Activated CD8-positive, alpha-beta T cell treated with anti-CD3 and anti-CD28 coated beads, Interleukin-2, amount 10 ng/mL, durations not matched to agents 7 days and 5 days (primary cell): ENCODE results near the gene TIGD2. TPM values are rescaled to one million over a fixed set of nuclear protein-coding genes. Genes with fewer than 3 reads are reported as not detected.

Source experiments
- total RNA-seq, 2 experiments: library from RNA; stranded (reverse); gene quantifications; one replicate each; pipeline ENCODE4 v1.2.3, GENCODE V29; 2021

Gene TIGD2
- total RNA-seq, 2 experiments from 2014 or later: 5.5 to 5.6 TPM

Other genes with a start within 250 kb of the TIGD2 start
- gene FAM13A, start 54.3 kb upstream of the TIGD2 start, total RNA-seq: 1 to 10 TPM; 4.5 to 4.7 TPM
- 10 to 100 TPM; 40.6 to 40.8 TPM for gene GPRIN3, start 196.3 kb downstream of the TIGD2 start, total RNA-seq